Endodermal cell (in vitro differentiated cells): ENCODE measurements around the gene NTSR2. TPM values are rescaled to one million over a fixed set of nuclear protein-coding genes. Genes with fewer than 3 reads are reported as not detected.
A peak's percentile ranks its signal among the peaks of the same experiment; 100 is the strongest.

Experiments used
- DNase-seq: peaks from one replicate; pipeline ENCODE4 v3.0.0-alpha.2; 2017
- H3K27ac ChIP-seq: 2 replicates; pipeline ENCODE4 v1.5.1; 2013; ENCODE audit warnings: mild to moderate bottlenecking, low read depth, low read length, moderate library complexity
- H3K27me3 ChIP-seq: 2 replicates; pipeline ENCODE4 v1.6.1; 2013; ENCODE audit warnings: mild to moderate bottlenecking, low read length, moderate library complexity; ENCODE audit not compliant: insufficient read depth, control insufficient read depth, poor library complexity, severe bottlenecking
- H3K36me3 ChIP-seq: 2 replicates; pipeline ENCODE4 v1.7.0; 2013; ENCODE audit warnings: mild to moderate bottlenecking, low read length, moderate library complexity; ENCODE audit not compliant: control insufficient read depth, insufficient read depth
- H3K4me1 ChIP-seq: one replicate; pipeline ENCODE4 v1.7.0; 2013; ENCODE audit warnings: low read length; ENCODE audit not compliant: control insufficient read depth, insufficient read depth
- H3K4me3 ChIP-seq: 2 replicates; pipeline ENCODE4 v1.5.1; 2013; ENCODE audit warnings: mild to moderate bottlenecking, low read length, moderate library complexity
- H3K9ac ChIP-seq: 2 replicates; pipeline ENCODE4 v1.6.1; 2013; ENCODE audit warnings: mild to moderate bottlenecking, low read length, moderate library complexity; ENCODE audit not compliant: poor library complexity, severe bottlenecking; ENCODE audit errors: extremely low read depth
- H3K9me3 ChIP-seq: 2 replicates; pipeline ENCODE4 v1.6.1; 2013; ENCODE audit warnings: mild to moderate bottlenecking, low read length, moderate library complexity; ENCODE audit not compliant: control insufficient read depth
- H3K27ac Mint-ChIP-seq: 2 replicates; pipeline ENCODE4 v1.8.0; 2020; ENCODE audit warnings: mixed read lengths
- H3K27me3 Mint-ChIP-seq: 2 replicates; pipeline ENCODE4 v1.8.0; 2021; ENCODE audit warnings: mild to moderate bottlenecking, mixed read lengths; ENCODE audit not compliant: insufficient read depth
- H3K36me3 Mint-ChIP-seq: 2 replicates; pipeline ENCODE4 v1.8.0; 2020; ENCODE audit warnings: low read depth, mixed read lengths
- H3K4me1 Mint-ChIP-seq: 2 replicates; pipeline ENCODE4 v1.8.0; 2020; ENCODE audit warnings: mixed read lengths
- H3K4me3 Mint-ChIP-seq: 2 replicates; pipeline ENCODE4 v1.8.0; 2020; ENCODE audit warnings: mild to moderate bottlenecking, moderate library complexity, mixed read lengths
- H3K9me3 Mint-ChIP-seq: 2 replicates; pipeline ENCODE4 v1.8.0; 2020; ENCODE audit warnings: mild to moderate bottlenecking, mixed read lengths
- WGBS, 2 experiments: methylation state at CpG; one replicate each; pipeline versions ENCODE4 v1.1.5 to v1.1.7; 2013; ENCODE audit warnings: missing lambda C conversion rate in 2 of 2, mixed read lengths in 1 of 2; ENCODE audit not compliant: insufficient coverage in 1 of 2, insufficient read length in 1 of 2; 5-methylcytosine and 5-hydroxymethylcytosine counted together
- total RNA-seq, 2 donors: library from RNA; stranded (reverse); fragmentation: NEBNext Ultra II Directional in 1 of 2; extraction: Animal tissue kit (Norgen Biotek cat#: 25700) in 1 of 2; gene quantifications; 2 replicates in 1 of 2; 3 replicates in 1 of 2; pipeline ENCODE4 v1.2.1, GENCODE V29; 2021
- TF ChIP-seq, protein P1 (sequence below): fragments of 200-600 bp; sonication (generic); conservative IDR thresholded peaks from 2 replicates; pipeline ENCODE4 v1.5.0; 2021; ENCODE audit warnings: antibody characterized with exemption, mild to moderate bottlenecking

Gene NTSR2
- total RNA-seq, 2 donors from 2014 or later = not detected

DNA sequence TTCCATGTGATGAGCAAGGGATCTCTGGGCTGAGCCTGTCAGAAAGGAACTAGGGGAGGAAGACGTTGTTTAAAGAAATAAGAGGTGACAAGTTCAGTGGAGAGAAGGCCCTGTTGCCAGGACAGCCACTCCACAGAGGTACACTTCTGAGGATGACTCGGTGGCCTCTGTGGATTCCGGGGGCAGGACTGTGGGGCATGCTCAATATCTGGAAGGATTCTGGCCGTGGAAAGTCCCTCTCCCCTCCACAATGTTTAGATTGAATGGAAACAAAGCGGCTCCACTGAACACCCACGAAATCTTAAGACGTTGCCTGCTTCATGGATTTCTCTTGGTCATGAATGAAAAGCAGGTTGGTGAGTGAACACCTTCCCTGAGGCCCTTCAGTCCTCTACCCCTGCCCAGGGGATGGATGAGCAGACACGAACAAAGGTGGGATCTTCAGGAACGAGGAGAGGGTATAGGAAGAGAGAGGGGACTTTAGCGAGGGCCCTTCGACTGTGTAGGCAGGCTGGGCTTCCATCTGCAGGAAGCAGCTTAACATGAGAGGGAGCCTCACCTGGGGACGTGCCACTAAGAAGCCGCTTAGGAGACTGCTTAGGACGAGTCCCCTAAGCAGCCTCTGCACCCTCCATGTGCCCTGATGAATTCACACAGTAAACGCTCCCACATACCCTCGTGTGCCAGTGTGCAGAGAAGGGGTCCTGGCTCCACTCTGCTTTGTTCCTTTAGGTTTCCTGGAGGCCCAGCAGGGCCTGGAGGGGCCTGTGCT lies 1.9 kb downstream of the NTSR2 start:
- Mint-ChIP-seq H3K27ac (no peak overlapping the region), H3K27me3 (peaks cover 50% of the 10 kb centered on the region), H3K36me3 (no peaks in the 10 kb centered on the region), H3K4me1 (no peaks in the 10 kb centered on the region), H3K9me3 (peaks cover 6% of the 10 kb centered on the region), H3K4me3 (no peak overlapping the region)
- TF ChIP-seq, protein P1, sequence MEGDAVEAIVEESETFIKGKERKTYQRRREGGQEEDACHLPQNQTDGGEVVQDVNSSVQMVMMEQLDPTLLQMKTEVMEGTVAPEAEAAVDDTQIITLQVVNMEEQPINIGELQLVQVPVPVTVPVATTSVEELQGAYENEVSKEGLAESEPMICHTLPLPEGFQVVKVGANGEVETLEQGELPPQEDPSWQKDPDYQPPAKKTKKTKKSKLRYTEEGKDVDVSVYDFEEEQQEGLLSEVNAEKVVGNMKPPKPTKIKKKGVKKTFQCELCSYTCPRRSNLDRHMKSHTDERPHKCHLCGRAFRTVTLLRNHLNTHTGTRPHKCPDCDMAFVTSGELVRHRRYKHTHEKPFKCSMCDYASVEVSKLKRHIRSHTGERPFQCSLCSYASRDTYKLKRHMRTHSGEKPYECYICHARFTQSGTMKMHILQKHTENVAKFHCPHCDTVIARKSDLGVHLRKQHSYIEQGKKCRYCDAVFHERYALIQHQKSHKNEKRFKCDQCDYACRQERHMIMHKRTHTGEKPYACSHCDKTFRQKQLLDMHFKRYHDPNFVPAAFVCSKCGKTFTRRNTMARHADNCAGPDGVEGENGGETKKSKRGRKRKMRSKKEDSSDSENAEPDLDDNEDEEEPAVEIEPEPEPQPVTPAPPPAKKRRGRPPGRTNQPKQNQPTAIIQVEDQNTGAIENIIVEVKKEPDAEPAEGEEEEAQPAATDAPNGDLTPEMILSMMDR = no peak
- no peak overlapping the region for H3K27ac ChIP-seq
- H3K36me3 ChIP-seq = no peaks in the 10 kb centered on the region
- 90% methylated on average over 15 to 16 of the region's 16 CpGs for WGBS, 2 experiments
- no peak overlapping the region for H3K9ac ChIP-seq
- no peaks in the 10 kb centered on the region for H3K9me3 ChIP-seq
- peaks cover 46% of the 10 kb centered on the region for H3K27me3 ChIP-seq
- H3K4me1 ChIP-seq = no peaks in the 10 kb centered on the region
- DNase-seq = peak; percentile 22
- H3K4me3 ChIP-seq = no peak overlapping the region

DNA sequence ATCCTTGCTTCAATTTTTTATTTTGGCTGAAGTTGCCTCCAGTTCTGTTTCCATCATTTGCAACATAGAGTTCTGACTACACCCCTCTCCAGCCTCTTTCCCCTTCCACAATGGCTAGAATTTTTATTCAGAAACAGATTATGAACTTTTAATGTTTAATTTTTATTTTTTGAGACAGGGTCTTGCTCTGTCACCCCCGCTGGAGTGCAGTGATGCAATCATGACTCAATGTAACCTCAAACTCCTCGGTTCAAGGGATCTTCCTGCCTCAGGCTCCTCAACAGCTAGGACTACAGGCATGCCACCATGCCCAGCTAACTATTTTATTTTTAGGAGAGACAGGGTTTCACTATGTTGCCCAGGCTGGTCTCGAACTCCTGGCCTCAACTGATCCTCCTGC lies 2.8 kb downstream of the NTSR2 start:
- H3K9ac ChIP-seq = no peak overlapping the region
- H3K4me1 Mint-ChIP-seq = no peaks in the 10 kb centered on the region
- no peak overlapping the region for H3K27ac ChIP-seq
- peaks cover 12% of the 10 kb centered on the region for H3K9me3 Mint-ChIP-seq
- H3K9me3 ChIP-seq = no peaks in the 10 kb centered on the region
- no peak overlapping the region for H3K4me3 ChIP-seq
- WGBS, 2 experiments = 83 to 88% methylated on average over 3 of the region's 3 CpGs
- TF ChIP-seq, protein P1 = no peak
- no peaks in the 10 kb centered on the region for H3K4me1 ChIP-seq
- H3K36me3 ChIP-seq = no peaks in the 10 kb centered on the region
- no peak overlapping the region for H3K27ac Mint-ChIP-seq
- peaks cover 38% of the 10 kb centered on the region for H3K27me3 ChIP-seq
- H3K27me3 Mint-ChIP-seq = peaks cover 46% of the 10 kb centered on the region
- no peak for DNase-seq
- H3K36me3 Mint-ChIP-seq = no peaks in the 10 kb centered on the region
- H3K4me3 Mint-ChIP-seq = no peak overlapping the region

DNA sequence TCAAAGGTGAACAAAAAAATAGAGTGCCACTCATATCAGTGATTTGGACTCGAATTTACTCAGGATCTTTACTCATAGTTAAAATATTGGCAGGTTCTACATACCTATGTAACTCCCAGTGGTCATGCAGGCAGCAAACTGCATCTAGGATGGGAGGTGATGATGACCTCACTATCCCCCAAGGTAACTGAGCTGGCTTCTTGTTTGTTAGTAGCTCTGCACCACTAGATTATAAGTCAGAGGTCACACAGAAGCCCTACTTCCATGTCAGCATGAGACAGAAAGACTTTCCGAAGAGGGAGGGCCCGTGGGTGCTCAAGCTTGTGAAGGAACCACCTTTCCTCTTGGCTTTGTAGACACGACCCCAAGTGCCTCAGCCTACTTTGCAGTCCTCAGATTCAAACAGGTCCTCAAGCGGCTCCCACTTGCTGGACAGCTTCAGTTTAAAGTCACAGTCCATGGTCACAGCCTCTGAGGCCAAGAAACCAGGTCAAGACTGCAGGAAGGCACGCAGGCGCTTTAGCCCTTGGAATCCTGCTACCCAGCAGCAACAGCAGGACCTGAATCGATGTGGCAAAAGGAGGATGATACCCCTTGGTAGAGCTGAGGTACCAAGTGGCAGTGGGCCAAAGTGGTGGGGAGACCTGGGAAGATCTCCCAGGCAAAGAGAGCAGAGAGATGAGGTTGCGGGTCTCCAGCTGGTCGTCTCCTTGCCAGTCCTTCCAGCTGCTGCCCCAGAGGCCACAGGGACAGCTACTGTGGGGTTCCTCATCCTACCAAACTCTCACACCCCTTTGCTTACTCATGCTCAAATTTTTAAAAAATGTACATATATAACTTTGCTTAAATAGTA lies 4.3 kb downstream of the NTSR2 start:
- H3K9me3 Mint-ChIP-seq = peaks cover 14% of the 10 kb centered on the region
- no peaks in the 10 kb centered on the region for H3K4me1 Mint-ChIP-seq
- H3K36me3 ChIP-seq = no peaks in the 10 kb centered on the region
- no peaks in the 10 kb centered on the region for H3K36me3 Mint-ChIP-seq
- no peak overlapping the region for H3K9ac ChIP-seq
- peaks cover 45% of the 10 kb centered on the region for H3K27me3 Mint-ChIP-seq
- peaks cover 27% of the 10 kb centered on the region for H3K27me3 ChIP-seq
- H3K27ac Mint-ChIP-seq = no peak overlapping the region
- H3K4me3 ChIP-seq = no peak overlapping the region
- H3K4me3 Mint-ChIP-seq = no peak overlapping the region
- H3K4me1 ChIP-seq = no peaks in the 10 kb centered on the region
- TF ChIP-seq, protein P1 = no peak
- DNase-seq = no peak
- H3K9me3 ChIP-seq = no peaks in the 10 kb centered on the region
- H3K27ac ChIP-seq = no peak overlapping the region
- WGBS, 2 experiments = 88% methylated on average over 10 of the region's 10 CpGs
